Chondrocyte (in vitro differentiated cells): ENCODE data around the gene RASL11B. TPM values are rescaled to one million over a fixed set of nuclear protein-coding genes. Genes with fewer than 3 reads are reported as not detected.

Experiments
- DNase-seq: peaks from one replicate; pipeline ENCODE4 v3.0.0; 2021; ENCODE audit warnings: mixed read lengths, low spot score
- H3K27ac Mint-ChIP-seq: one replicate; pipeline ENCODE4 v1.8.0; 2021; ENCODE audit warnings: mild to moderate bottlenecking, moderate library complexity, mixed read lengths; ENCODE audit not compliant: unreplicated experiment
- H3K27me3 Mint-ChIP-seq: 2 replicates; pipeline ENCODE4 v1.8.0; 2021; ENCODE audit warnings: low read depth, mixed read lengths
- H3K36me3 Mint-ChIP-seq: 2 replicates; pipeline ENCODE4 v1.8.0; 2021; ENCODE audit warnings: low read depth, mixed read lengths
- H3K4me1 Mint-ChIP-seq: 2 replicates; pipeline ENCODE4 v1.8.0; 2021; ENCODE audit warnings: low read depth, mild to moderate bottlenecking, mixed read lengths
- H3K4me3 Mint-ChIP-seq: one replicate; pipeline ENCODE4 v1.8.0; 2021; ENCODE audit warnings: mild to moderate bottlenecking, moderate library complexity, mixed read lengths; ENCODE audit not compliant: unreplicated experiment
- H3K9me3 Mint-ChIP-seq: 2 replicates; pipeline ENCODE4 v1.8.0; 2021; ENCODE audit warnings: low read depth, mixed read lengths
- CTCF ChIP-seq: fragments of 200-600 bp; sonication (generic); IDR thresholded peaks from 2 replicates; pipeline ENCODE4 v1.5.0; 2021; ENCODE audit warnings: antibody characterized with exemption, mild to moderate bottlenecking, moderate library complexity
- total RNA-seq: library from RNA; stranded (reverse); gene quantifications from 3 replicates; pipeline ENCODE4 v1.2.1, GENCODE V29; 2021

Gene RASL11B
- total RNA-seq, 1 donor from 2014 or later = 8.1 TPM

GRCh38 chr4:52836120-52836519 lies 26.0 kb upstream of the RASL11B start:
- H3K4me1 Mint-ChIP-seq = peaks cover 44% of the 10 kb centered on the region
- H3K27ac Mint-ChIP-seq = no peak overlapping the region
- no peaks in the 10 kb centered on the region for H3K36me3 Mint-ChIP-seq
- no peak for DNase-seq
- no peak overlapping the region for H3K4me3 Mint-ChIP-seq
- no peaks in the 10 kb centered on the region for H3K9me3 Mint-ChIP-seq
- TF ChIP-seq CTCF = no peak
- no peaks in the 10 kb centered on the region for H3K27me3 Mint-ChIP-seq

- no peaks in the 10 kb centered on the region for H3K36me3 Mint-ChIP-seq
- H3K27ac Mint-ChIP-seq = no peak overlapping the region
- no peak overlapping the region for H3K4me3 Mint-ChIP-seq
- peaks cover 50% of the 10 kb centered on the region for H3K4me1 Mint-ChIP-seq
- no peaks in the 10 kb centered on the region for H3K9me3 Mint-ChIP-seq
- no peak for TF ChIP-seq CTCF
- H3K27me3 Mint-ChIP-seq = no peaks in the 10 kb centered on the region
- no peak for DNase-seq
Measured at GRCh38 chr4:52836678-52837077, 25.4 kb upstream of the RASL11B start.

- Mint-ChIP-seq H3K4me1 (peaks cover 62% of the 10 kb centered on the region), H3K27me3 (no peaks in the 10 kb centered on the region), H3K36me3 (no peaks in the 10 kb centered on the region), H3K9me3 (no peaks in the 10 kb centered on the region), H3K4me3 (peak overlapping the region; percentile 7), H3K27ac (peak overlapping the region; percentile 92)
- no peak for TF ChIP-seq CTCF
- no peak for DNase-seq
Measured at GRCh38 chr4:52837716-52838558, 24.2 kb upstream of the RASL11B start.

GRCh38 chr4:52838729-52839586 lies 23.2 kb upstream of the RASL11B start:
- no peaks in the 10 kb centered on the region for H3K9me3 Mint-ChIP-seq
- H3K36me3 Mint-ChIP-seq = no peaks in the 10 kb centered on the region
- DNase-seq = no peak
- peaks cover 63% of the 10 kb centered on the region for H3K4me1 Mint-ChIP-seq
- TF ChIP-seq CTCF = no peak
- H3K27me3 Mint-ChIP-seq = no peaks in the 10 kb centered on the region
- H3K4me3 Mint-ChIP-seq = no peak overlapping the region
- peak overlapping the region; percentile 92 for H3K27ac Mint-ChIP-seq
